Colonic mucosa (tissue), 4 donors: ENCODE data around the gene SEMA6A. TPM values are rescaled to one million over a fixed set of nuclear protein-coding genes. Genes with fewer than 3 reads are reported as not detected.

Source experiments
- DNase-seq: peaks from one replicate; pipeline ENCODE4 v3.0.0-alpha.2; 2020
- H3K27ac ChIP-seq: fragments of 200-600 bp; one replicate; pipeline ENCODE4 v1.8.0; 2021
- H3K27me3 ChIP-seq: fragments of 200-600 bp; one replicate; pipeline ENCODE4 v1.8.0; 2021
- H3K36me3 ChIP-seq: fragments of 200-600 bp; one replicate; pipeline ENCODE4 v1.8.0; 2021
- H3K4me1 ChIP-seq: fragments of 200-600 bp; one replicate; pipeline ENCODE4 v1.8.0; 2021; ENCODE audit warnings: mild to moderate bottlenecking
- H3K4me3 ChIP-seq: fragments of 200-600 bp; one replicate; pipeline ENCODE4 v1.8.0; 2021
- H3K9ac ChIP-seq, 2 donors: one replicate each; pipeline ENCODE4 v1.7.0; 2013; ENCODE audit warnings: control low read depth in 2 of 2, low read depth in 2 of 2, low read length in 2 of 2
- H3K9me3 ChIP-seq: fragments of 200-600 bp; one replicate; pipeline ENCODE4 v1.8.0; 2021
- CTCF ChIP-seq: fragments of 200-600 bp; IDR thresholded peaks from one replicate; pipeline ENCODE4 v1.8.0; 2022; ENCODE audit warnings: antibody characterized with exemption, mild to moderate bottlenecking
- intact Hi-C: fragments of 100-400 bp; cut with DNase I; formaldehyde crosslinking; loops from one replicate; pipeline ENCODE4 v1.14.1; 2022
- total RNA-seq, 2 donors: library from RNA; stranded (reverse); fragmentation: NEBNext Ultra II Directional in 1 of 2; extraction: Animal tissue kit (Norgen Biotek cat#: 25700) in 1 of 2; gene quantifications; one replicate each; pipeline ENCODE4 v1.2.1, GENCODE V29; 2021
- donor health status: healthy.
- donor health status: DM: no; HTN: no; CAD: no.
- donor health status: DM: no; HTN: no; CAD: no.

The SEMA6A gene
- total RNA-seq, 2 donors from 2014 or later, result 66.7 to 89.9 TPM

GRCh38 chr5:116415989-116416388, 158.6 kb downstream of the SEMA6A start:
- H3K4me3 ChIP-seq, result no peak overlapping the region
- H3K4me1 ChIP-seq, result no peaks in the 10 kb centered on the region
- no peak for DNase-seq
- no peaks in the 10 kb centered on the region for H3K36me3 ChIP-seq
- H3K9ac ChIP-seq, result no peak overlapping the region
- no peaks in the 10 kb centered on the region for H3K9me3 ChIP-seq
- no peak for TF ChIP-seq CTCF
- H3K27me3 ChIP-seq, result no peaks in the 10 kb centered on the region
- no peak overlapping the region for H3K27ac ChIP-seq
- intact Hi-C loops, result no loop called here

DNA sequence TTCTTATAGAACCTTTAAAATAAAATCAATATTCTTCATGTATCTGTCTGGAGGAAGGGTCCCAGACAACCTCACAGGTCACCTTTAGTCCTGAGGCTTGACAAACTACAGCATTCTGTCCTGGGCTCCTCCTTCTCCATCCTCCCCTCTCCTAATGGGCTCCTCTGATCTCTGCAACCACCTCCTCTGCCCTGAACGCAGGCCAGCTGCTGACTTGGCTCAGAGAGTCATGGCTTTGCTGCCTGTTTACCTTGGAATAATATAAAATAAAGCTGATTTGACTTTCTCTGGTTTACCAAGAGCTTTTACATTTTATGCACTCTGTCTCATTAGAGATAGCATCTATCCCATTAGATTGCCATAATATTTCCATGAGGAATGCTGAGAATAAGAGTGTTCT, 159.4 kb downstream of the SEMA6A start:
- Histone ChIP-seq H3K4me1 (no peaks in the 10 kb centered on the region), H3K9me3 (no peaks in the 10 kb centered on the region), H3K27me3 (no peaks in the 10 kb centered on the region), H3K36me3 (no peaks in the 10 kb centered on the region), H3K27ac (no peak overlapping the region), H3K4me3 (no peak overlapping the region), H3K9ac (no peak overlapping the region)
- DNase-seq, result no peak
- intact Hi-C loops, result no loop called here
- TF ChIP-seq CTCF, result no peak

GRCh38 chr5:116411101-116411571, 163.5 kb downstream of the SEMA6A start:
- intact Hi-C loops, result no loop called here

DNA sequence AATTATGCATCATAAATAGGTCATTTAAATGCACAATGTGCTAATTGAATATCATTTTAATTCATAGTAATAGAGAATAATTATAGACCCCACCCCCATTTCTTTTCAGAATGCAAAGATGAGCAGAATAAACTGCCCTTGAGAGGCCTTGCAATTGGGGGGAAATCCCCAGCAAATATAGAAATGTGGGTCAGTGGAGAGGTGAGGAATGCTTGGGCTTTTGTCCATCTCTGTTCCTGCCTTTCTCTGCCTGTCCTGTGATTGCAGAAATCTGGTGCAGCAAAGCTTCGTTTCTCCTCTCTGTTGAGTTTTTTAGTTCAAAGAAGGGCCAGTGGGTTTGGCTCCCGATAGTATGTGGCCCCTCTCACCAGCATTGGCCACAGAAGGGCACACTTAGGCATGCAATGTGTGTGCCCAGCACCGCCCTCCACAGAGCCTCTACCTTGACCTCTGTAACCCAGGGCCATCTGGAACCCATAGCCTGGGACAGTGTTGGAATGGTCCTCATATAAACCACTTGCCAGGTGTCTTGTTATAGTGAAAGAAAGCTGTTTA, 164.2 kb downstream of the SEMA6A start:
- DNase-seq, result no peak
- Histone ChIP-seq H3K27me3 (no peaks in the 10 kb centered on the region), H3K4me3 (no peak overlapping the region), H3K4me1 (no peaks in the 10 kb centered on the region), H3K27ac (no peak overlapping the region), H3K36me3 (no peaks in the 10 kb centered on the region), H3K9me3 (no peaks in the 10 kb centered on the region), H3K9ac (no peak overlapping the region)
- intact Hi-C loops, result no loop called here
- no peak for TF ChIP-seq CTCF

More at GRCh38 chr5:116411101-116411571, 163.5 kb downstream of the SEMA6A start:
- Histone ChIP-seq H3K9me3 (no peaks in the 10 kb centered on the region), H3K27ac (no peak overlapping the region), H3K36me3 (no peaks in the 10 kb centered on the region), H3K9ac (no peak overlapping the region), H3K27me3 (no peaks in the 10 kb centered on the region), H3K4me3 (no peak overlapping the region), H3K4me1 (no peaks in the 10 kb centered on the region)
- TF ChIP-seq CTCF, result no peak
- no peak for DNase-seq

DNA sequence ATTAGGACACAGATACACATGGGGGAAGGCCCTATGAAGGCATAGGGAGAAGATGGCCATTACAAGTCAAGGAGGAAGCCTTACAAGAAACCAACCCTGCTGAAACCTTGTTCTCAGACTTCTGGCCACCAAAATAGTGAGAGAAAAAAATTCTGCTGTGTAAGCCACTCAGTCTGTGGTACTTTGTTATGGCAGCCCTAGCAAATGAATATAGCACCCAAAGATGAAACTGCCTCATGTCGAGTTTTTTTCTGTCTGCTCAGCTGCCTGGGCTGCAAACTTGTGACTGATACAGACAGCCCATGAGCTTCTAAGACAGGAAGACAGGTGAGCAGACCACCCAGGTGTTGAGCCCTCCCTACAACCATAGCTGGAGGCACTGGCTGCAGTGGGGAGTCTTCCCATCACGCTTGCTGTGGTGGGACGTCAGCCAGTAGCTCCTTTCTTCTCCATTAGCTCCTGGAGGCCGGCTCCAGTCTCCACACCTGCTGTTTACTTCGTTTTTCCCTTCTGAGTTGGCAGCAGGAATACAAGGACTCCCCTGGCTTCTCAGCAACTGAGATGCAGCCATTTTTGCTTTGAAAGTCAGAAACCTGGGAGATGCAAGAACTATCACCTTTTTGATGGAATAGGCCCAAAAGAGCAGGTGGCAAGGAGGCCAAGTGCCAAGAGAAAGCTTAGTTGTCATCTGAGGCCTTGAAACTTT, 164.9 kb downstream of the SEMA6A start:
- Histone ChIP-seq H3K9me3 (no peaks in the 10 kb centered on the region), H3K4me3 (no peak overlapping the region), H3K4me1 (no peaks in the 10 kb centered on the region), H3K36me3 (no peaks in the 10 kb centered on the region), H3K27me3 (no peaks in the 10 kb centered on the region), H3K27ac (no peak overlapping the region), H3K9ac (no peak overlapping the region)
- DNase-seq, result no peak
- intact Hi-C loops, result no loop called here
- no peak for TF ChIP-seq CTCF
